Left kidney (tissue), 2 donors: ENCODE results near the gene MYO7B. TPM values are rescaled to one million over a fixed set of nuclear protein-coding genes. Genes with fewer than 3 reads are reported as not detected.

ENCODE experiments used
- DNase-seq: peaks from one replicate; pipeline ENCODE4 v3.0.0-alpha.2; 2013
- polyA plus RNA-seq: library from polyadenylated mRNA; unstranded; fragments of 120-200 nt; gene quantifications from one replicate; pipeline ENCODE4 v1.2.1, GENCODE V29; 2013; ENCODE audit not compliant: insufficient read length

Gene MYO7B
- polyA plus RNA-seq, 1 donor = 22.8 TPM

DNA sequence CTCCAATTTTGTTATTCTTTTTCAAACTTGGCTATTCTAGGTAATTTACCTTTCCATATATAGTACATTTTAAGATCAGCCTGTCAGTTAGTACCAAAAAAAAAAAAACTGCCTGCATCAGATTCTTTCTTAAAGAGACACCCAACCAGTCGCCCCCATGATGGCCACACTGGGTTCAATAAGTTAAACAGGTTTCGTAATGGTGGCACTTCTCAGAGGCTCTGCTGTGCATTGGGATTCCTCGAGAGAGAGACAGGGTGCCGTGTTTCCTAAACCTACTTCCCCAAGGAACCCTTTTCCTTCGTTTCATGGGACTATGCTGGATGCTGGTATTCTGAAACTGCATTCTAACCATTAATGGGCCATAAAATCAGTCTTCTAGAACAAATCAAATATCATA is 37.4 kb downstream of the MYO7B start:
- DNase-seq = no peak

DNA sequence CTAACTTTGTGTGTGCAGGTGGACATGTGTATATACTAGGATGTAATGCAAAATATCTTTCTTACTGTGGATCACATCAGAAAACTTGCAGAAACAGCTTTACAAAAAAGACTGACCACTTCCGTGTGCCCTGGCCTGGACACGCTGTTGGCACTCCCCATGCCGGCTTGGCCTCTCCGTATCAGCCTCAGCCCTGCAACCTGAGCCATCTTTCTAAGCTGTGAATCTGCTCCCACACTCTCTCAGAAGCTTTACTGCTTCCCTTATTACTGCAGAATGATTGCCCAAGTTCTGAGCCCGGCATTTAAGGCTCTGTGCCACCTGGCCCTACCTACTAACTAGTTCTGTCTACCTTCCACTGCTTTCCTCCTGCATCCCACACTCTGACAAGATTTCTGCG is 37.8 kb downstream of the MYO7B start:
- no peak for DNase-seq

DNA sequence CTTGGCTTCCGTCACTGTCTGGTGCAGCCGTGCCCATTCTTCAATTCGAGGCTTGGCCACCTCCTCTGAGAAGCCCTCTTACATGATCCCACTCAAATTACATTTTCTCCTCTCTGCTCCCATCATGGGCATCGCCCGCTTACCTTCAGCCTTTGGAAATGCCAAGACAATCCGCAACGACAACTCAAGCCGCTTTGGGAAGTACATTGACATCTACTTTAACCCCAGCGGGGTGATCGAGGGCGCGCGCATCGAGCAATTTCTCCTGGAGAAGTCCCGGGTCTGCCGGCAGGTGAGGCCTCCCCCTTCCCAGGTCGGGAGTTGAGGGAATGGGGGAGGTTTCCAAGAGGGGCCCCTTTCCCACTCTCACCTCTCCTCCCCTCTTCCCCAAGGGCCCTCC is 38.3 kb downstream of the MYO7B start:
- DNase-seq = no peak

DNA sequence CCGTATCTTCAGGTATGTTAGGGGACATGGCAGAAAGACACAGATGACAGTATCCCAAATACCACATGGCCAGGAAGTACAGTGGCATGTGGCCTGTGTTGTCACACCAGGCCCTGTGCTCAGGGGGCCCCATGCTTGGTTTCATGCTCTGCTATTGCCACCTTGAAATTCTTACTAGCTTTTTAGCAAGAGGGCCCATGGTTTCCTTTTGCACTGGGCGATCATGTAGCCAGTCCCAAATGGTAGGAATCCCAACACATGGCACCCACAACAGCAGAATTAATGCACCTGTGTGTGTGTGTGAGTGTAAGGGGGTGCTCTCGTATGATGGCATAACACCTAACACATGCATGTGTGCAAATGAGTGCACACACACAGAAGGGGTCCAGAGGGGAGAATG is 39.2 kb downstream of the MYO7B start:
- no peak for DNase-seq

DNA sequence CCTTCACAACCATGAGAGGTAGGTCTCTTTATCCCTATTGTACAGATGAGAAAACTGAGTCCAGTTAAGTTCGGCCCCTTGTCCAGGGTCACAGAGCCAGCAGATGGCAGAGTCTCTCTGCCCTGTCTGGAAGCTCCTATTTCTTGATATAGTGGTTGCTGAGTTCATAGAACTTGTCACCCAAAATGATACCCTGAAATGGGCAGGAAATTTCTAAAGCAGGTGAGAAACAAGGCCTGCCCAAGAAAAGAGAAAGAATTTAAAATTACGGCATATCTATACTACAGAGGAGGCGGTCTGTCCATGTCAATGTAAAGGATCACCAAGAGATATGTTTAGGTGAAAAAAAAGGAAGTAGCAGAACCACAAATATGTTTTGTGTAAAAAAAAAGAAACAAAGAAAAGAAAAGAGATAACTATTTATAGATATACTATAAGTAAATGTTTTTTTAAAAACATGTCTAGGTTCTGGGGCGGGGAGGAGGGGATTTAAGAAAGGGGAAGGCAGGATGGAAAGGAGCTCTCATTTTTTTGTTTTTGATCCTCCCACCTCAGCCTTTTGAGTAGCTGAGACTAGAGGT is 39.8 kb downstream of the MYO7B start:
- DNase-seq = no peak

DNA sequence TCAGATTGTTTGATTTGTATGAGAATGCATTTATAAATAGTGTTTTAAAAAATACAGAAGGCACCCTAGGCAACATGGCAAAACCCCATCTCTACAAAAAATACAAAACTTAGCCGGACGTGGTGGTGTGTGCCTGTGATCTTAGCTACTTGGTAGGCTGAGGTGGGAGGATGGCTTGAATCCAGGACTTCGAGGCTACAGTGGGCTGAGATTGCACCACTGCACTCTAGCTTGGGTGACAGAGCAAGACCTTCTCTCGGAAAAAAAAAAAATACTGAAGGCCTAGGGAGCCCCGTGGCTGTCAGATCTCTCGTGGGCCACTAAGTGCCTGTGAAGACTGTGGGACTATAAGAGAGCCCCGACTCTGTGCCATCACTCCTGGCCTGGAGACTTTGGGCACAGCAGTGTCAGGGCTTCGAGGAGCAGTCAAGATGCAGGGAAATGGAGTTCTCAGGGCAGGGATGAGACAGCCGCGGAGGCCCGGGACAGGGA is 40.5 kb downstream of the MYO7B start:
- no peak for DNase-seq

DNA sequence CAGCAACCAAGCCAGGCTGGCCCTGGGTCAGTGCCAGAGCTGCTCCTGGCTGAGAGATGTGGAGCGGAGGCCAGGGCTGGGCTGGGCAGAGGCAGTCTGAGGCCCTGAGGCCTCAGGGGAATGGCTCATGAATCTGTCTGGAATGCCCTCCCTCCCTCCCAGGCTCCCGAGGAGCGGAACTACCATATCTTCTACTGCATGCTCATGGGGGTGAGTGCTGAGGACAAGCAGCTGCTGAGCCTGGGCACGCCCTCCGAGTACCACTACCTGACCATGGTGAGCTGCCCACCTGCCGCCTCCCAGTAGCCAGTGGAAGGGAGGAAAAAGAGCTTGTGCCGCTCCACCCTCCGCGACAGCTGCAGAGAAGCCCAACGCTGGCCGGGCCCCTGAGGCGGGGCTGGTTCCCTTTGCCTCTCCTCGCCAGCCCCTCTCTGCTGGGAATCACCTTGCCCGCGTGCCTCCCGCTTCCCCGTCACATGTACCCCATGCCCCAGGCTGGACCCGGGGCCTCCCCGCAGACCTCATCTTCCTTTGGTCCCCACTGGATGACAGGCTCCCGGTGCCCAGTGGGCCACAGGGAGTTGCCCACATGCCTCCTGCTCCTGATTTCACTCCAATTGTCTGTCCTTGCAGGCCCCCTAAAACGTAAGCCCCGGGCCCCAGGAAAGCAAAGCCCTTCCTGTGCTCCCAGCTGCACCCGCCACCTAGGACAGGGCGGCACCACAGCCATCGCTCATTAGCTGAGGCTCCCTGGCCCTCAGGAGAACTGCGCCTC is 41.1 kb downstream of the MYO7B start:
- peak; percentile 26 for DNase-seq

DNA sequence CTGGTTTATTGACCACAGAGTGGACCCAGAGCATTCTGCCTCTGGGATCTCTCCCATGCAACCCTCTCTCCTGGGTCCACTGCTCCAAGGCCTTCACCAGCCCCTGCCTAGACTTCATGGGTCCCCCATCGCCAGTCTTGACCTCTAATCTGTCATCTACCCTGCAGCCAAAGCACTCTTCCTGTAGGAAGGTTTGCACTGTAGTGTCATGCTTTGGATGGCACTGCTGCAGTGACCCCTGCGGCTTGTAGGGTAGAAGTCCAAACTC is 41.7 kb downstream of the MYO7B start:
- DNase-seq = no peak

DNA sequence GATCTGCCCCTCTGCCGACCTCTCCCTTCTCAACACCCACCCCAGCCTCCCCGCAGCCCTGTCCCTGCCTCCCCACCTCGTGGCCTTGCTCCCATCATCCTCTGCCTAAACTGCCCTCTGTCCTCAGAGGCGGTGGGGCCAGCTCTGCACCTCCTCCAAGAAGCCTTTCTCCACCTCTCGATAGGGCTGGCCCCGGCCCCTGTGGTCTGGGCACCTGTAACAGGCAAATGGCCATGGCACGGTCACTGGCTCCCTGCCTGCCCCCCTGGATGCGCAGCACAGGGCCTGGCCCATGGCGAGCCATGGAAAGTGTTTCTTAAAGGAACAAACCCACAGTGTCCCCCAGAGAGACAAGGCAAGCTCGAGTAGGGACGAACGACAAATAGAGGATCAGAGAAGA is 42.0 kb downstream of the MYO7B start:
- DNase-seq = no peak

DNA sequence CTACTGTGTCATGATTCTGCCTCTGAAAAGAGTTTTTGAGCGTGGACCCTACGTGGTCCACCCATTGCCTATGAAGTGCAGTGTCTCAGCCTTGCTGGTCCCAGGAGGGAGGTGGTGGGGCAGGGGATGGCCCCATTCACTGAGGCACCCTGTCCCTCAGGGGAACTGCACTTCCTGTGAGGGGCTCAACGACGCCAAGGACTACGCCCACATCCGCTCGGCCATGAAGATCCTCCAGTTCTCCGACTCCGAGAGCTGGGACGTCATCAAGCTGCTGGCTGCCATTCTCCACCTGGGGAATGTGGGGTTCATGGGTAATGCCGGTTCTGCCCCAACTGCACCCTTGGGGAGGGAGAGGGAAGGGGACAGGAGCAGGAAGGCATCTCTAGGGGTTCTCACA is 42.5 kb downstream of the MYO7B start:
- DNase-seq = no peak

DNA sequence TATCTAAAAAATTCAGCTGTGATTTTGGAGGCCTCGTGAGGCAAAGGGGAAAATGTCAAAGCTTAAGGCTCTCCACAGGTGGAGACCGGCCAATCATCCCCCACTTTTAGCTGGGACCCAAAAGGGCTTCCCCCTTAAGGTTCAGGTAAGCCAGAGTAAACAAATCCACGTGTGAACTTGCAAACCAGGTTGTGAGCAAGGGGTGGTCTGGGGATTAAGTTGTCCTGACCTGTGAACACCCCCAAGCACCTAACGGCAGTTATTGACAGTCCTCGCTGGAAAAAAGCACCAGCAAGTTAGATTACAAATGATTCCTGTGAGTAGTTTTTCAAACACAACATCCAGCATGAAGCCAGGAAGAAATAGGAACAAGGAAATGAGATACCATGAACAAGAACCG is 42.9 kb downstream of the MYO7B start:
- DNase-seq = no peak

DNA sequence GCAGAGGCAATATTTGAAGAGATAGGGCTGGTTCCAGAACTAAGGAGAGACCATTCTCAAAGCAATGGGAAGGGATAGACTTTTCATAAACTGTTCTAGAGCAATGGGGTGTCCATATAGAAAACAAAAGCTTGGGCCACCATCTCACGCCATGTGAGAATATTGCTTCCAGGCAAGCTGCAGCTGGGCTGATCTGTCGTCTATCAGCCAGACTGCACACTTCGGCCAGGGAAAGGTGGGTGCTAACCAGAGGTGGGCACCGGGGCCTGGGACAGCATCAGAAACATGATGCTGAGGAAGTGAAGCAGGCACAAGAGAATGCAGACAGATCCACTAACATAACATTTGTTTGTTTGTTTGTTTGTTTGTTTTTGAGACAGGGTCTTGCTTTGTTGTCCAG is 43.7 kb downstream of the MYO7B start:
- DNase-seq = no peak

DNA sequence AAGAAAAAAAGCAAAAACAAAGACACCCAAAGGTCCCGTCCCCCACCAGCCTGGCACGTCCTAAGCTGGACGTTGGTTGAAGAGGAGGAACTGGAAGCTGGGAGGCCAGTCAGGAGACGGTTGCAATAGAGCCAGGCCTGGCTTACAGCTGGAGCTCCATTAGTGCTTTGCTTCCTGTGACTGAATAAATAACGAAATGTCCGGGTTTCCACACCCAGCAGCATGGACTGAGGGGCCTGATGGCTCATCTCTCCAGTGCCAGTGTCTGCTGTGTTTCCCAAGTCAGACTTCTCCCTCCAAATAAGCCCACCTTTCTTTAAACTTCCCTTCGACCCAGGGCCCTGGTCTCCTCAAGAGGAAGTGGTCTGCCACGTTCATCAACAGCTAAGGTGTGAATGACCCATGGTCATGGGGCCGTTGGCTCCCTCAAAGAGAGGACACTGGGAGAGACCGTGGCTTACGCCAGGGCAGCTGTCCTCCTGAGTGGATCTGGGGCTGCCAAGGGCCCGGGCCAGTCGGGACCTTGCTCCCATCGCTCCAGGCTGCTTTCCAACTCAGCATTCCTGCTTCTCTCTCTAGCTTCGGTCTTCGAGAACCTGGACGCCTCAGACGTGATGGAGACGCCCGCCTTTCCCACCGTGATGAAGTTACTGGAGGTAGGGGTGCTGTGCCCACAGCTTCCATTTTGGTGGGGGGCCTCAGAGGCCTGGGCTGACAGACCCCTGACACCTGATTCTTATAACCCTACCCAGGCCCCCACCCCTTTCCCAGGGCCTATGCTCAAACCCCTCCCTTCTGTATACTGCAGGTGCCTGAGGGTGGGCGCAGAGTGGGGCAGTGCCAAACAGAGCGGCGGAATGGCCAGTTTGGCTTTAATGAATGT is 44.9 kb downstream of the MYO7B start:
- no peak for DNase-seq

DNA sequence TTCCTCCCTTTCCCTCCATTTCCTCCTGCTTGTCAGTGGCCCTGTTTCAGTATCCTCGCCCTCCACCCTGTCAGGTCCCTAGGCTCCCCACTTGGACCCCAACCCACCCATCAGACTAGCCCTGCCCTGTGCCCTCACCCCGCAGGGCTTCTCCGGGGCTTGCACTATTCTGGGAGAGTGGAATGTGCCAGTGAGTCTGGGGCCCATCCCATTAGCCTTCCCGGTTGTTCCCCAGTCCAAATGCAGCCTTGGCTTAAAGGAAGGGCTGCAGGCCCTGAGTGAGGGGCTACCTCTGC is 45.5 kb downstream of the MYO7B start:
- no peak for DNase-seq

DNA sequence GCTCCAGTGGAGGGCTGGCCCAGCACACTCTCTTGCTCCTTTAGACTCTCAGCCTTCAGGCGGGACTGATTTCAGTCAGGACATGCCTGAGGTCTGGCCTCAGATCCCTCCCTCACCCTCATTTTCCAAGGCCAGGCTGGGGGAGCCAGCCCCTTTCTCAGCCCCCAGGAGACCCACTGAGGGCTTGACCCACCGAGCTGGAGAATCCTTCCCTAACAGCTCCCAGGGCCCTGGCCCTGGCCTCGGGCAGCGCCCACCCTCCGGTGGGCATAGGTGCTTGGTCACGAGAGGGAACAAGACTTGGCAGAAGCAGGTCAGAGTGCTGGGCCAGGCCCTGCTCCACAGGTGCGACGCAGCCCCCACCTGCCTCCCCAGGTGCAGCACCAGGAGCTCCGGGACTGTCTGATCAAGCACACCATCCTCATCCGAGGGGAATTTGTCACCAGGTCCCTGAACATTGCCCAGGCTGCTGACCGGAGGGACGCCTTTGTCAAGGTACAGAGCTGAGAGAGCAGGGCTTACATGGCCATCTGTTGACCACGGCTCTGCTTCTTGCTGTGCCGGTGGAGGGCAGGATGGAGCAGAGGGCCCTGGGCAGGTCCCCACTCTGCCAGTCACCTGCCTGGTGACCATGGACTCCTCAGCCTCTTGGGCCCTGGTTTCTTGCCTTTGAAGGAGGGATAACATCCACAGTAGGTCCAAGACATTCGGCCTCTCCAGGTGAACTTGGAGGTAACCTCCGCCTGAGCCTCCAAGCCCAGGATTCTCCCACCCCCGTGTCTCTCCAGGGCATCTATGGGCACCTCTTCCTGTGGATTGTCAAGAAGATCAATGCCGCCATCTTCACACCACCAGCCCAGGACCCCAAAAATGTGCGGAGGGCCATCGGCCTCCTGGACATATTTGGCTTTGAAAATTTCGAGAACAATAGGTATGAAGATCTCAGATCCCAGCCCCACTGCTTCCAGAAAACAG is 46.3 kb downstream of the MYO7B start:
- no peak for DNase-seq

DNA sequence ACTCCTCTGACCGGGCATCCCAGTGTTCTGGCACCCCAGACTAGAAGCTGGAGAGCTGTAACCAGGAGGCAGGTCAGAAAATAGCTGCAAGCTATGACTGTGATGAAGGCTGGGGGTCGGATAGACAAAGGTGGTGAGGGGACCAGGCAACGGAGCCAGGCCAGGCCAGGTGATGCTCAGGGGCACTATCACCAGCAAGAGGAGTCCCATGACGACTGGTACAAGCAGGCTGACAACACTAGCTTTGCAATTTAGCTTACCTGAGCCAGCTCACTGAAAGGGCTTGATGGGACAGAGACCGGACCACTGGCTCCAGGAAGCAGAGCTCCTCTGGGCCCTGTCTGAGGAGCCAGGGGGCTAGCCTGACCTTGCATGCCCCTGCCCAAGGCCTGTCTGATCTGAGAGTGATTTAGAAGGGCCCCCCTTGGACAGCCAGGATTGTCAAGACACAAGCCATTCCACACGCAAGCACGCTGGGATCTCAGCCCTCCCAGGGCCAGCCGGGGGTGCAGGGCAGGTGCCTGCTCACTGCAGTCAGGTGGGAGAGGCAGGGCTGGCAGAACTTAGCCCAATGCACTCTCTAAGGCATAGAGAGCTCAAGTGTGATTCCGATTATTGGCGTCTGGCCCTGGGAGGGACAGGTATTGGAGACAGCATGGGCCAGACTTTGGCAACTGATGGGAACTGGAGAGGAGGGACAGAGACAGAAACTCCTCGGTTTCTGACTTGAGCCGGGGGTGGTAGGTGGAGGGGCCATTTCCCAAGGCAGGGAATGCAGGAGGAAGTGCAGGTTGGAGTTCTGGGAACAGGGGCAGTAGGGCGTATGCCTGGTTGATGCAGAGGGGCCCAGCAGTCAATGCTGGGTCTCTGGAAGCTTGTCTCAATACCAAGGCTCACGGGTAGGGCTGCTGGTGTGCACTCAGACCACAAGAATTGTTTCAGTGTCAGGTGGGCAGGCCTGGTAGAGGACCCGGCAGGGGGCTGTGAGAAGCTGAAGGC is 47.7 kb downstream of the MYO7B start:
- DNase-seq = no peak

DNA sequence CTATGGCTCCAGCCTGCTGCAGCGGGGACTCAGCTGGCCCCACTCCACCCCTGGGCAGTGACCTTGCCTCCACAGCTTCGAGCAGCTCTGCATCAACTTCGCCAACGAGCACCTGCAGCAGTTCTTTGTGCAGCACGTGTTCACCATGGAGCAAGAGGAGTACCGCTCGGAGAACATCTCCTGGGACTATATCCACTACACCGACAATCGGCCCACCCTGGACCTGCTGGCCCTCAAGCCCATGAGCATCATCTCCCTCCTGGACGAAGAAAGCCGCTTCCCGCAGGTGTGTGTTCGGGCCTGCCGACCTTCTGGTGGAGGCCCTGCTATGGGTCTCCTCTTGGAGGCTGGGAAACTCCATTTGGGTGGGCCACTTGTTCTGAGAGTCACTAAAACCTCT is 48.6 kb downstream of the MYO7B start:
- DNase-seq = no peak

DNA sequence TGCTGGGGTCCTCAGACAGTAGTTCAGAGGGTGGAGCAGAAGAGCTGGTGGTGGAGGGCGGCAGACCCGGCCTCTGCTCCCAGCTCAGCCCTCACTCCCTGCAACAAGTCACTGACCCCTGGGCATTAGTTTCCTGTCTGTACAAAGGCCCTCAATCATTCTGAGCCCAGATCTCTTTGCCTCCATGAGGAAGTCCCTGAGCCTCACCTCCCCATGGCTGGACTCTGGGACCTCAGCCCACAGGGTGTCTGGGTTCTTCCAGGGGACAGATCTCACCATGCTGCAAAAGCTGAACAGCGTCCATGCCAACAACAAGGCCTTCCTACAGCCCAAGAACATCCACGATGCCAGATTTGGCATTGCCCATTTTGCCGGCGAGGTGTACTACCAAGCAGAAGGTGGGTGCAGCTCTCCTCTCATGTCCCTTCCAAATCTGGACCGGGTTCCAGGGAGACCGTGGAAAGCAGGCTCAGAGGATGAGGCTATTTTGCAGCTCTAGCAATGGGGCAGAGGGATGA is 49.1 kb downstream of the MYO7B start:
- no peak for DNase-seq

DNA sequence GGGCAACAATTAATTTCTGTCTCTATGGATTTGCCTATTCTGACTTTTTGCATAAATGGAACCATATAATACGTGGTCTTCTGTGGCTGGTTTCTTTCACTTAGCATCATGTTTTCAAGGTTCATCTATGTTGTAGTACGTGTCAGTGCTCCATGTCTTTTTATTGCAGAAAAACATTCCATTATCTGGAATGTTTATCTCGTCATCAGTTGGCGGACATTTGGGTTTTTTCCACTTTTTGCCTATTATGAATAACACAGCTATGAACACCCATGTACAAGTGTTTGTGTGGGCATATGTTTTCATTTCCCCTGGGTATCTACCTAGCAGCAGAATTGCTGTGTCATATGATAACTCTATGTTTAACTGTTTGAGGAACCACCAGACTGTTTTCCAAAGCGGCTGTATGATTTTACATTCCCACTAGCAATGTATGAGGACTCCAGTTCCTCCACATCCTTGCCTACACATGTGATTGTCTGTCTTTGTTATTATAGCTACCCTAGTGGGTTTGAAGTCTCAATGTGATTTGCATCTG is 49.9 kb downstream of the MYO7B start:
- DNase-seq = no peak

DNA sequence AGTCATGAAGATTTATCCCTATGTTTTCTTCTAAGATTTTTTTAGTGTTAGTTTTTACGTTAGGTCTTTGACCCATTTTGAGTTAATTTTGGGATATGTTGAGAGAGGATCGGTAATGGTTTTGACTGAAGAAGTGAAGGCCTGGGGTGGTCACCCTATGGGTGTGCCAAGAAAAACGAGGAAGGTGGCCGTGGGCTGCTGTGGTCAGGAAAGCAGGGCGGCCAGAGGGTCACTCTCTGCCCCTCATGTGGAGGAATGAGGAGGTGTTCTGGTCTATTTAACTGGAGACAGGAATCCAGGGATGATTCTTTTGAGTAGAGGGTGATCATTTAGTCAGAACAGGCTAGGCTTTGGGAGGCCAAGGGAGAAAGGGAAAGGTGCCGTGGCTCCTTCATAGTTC is 50.7 kb downstream of the MYO7B start:
- no peak for DNase-seq
